ENCODE data around the gene SOCS1.

DNA sequence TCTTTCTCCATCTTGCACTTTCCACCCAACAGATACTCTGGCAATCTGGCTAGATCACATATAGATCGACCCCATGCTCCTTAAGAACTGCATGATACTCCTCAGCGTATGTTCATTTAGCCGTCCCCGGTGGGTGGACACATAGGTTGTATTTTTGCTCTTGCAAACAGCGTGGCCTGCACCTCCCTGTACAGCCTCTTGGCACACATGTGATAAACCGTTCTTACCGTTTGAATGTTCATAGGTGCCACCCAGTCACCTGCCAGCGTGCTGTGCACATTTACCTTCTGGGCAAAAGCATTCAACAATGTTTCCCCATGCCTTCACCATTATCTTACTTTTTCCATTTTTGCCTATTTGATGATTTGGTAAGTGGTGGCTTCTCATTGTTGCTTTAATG lies 6.9 kb upstream of the SOCS1 start:
- TF ChIP-seq, protein P1, sequence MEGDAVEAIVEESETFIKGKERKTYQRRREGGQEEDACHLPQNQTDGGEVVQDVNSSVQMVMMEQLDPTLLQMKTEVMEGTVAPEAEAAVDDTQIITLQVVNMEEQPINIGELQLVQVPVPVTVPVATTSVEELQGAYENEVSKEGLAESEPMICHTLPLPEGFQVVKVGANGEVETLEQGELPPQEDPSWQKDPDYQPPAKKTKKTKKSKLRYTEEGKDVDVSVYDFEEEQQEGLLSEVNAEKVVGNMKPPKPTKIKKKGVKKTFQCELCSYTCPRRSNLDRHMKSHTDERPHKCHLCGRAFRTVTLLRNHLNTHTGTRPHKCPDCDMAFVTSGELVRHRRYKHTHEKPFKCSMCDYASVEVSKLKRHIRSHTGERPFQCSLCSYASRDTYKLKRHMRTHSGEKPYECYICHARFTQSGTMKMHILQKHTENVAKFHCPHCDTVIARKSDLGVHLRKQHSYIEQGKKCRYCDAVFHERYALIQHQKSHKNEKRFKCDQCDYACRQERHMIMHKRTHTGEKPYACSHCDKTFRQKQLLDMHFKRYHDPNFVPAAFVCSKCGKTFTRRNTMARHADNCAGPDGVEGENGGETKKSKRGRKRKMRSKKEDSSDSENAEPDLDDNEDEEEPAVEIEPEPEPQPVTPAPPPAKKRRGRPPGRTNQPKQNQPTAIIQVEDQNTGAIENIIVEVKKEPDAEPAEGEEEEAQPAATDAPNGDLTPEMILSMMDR (IDR thresholded peaks at IDR 0.05; ENCODE audit: low read depth, low read length, poor library complexity, severe bottlenecking) = no peak
- TF ChIP-seq EZH2phosphoT487 (IDR thresholded peaks at IDR 0.05; ENCODE audit: borderline replicate concordance, low read length) = no peak
